ENCODE measurements around the gene GHR. TPM values are rescaled to one million over a fixed set of nuclear protein-coding genes. Genes with fewer than 3 reads are reported as not detected.

Gene GHR
- total RNA-seq (2014; rRNA removed; shearing (Covaris generic)): not detected in 2 replicates

DNA sequence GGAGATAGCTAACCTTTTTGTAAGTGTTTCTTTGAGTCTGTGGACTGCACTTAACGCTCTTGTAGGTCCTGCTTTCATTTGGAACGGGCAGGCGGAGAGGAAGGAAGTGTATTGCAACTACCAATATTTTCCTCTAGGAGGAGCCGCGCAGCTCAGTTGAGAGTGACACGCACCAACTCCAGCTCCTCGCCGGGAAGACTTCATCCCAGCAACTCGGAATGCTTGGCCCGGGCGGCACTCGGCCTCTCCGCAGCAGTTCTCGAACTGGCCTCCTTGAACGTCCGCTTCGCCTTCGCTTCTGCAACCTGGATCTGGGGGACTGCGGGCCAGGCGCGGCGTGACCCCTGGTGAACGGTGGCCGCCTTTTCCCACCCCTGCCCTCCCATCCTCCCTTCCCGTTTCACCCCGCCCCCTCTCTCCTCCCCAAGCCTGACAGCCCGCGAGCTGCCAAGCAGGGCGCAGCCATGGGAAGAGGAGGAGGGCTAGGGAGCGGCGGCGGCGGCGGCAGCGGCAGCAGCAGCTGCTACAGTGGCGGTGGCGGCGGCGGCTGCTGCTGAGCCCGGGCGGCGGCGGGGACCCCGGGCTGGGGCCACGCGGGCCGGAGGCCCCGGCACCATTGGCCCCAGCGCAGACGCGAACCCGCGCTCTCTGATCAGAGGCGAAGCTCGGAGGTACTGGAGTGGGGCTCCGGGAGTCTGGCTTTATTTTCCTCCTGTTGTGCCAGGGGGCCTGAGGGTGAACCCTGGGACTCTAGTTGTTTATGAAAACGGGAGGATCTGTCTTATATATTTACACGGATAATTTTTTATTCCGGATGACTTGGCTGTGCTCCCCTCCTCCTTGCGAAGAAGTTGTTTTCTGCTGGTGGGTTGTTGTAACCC, at the start of gene GHR:
Gene GHR (plus strand): TSS at position 155 of the 881 bp plus-strand sequence. CDS start 142,436 bp downstream, outside the sequence.
- peak; percentile 87 for DNase-seq (ENCODE audit: low spot score)

DNA sequence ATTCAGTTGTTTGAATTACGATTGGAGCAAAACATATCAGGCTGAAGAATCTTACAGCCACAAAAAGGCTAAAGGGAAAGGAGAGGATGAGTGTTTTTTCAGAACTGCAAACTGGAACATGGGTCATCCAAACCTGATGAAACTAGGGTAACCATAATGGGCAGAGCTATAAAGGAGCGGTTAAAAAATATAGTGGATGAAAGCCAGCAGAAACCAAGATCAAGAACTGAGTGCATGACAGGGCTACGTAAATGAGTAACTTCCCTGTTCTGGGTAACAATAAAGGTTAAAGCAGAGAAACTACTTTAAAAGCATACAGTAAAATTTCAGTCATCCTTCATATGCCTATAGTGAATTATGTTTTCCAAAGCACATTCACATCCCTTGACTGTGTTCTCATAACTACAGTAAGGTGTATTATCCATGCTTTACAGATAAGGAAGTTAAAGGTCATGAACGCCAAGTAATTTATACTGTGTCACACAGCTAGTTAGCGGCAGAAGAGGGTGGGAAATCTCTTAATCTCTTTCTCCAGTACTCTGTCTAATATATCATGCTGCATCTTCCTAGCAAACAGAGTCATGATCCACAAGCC, 48.5 kb upstream of the GHR start:
- DNase-seq (ENCODE audit: low spot score): no peak

DNA sequence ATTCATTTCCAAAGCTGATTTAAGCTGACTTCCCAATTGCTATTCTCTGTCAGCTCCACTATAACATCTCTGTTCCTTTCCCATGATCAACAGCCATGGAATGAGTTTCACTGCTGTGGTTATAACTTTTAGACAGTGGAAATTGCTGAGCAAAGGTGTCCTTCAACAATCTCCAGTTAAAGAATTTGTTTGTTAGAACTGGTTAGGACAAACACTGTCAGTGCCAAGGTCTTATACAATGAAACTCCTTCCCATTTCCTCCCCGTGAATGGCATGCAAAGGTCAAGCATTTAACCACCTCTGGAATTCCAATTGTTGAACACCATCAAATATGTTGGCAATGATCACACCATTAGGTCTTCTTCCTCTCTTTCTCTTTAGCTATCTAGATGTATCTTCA, 45.7 kb upstream of the GHR start:
- DNase-seq (ENCODE audit: low spot score): no peak

DNA sequence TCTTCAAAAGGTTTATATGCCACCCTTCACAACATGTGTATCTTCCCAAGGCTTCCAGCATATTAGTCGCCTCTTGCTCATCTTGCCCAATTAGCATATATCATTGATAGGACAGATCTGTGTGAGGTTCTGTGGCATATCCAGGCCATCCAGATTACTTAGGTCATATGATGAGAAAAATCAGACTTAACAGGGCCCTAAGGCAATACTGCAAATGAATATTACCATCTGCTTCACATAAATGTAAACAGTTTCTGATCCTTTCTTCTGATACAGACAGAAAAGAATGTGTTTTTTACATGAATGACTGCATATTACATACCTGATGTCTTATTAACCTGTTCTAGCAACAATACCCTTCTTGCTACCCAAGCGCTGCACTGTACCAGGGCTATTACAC, 41.3 kb upstream of the GHR start:
- DNase-seq (ENCODE audit: low spot score): no peak

DNA sequence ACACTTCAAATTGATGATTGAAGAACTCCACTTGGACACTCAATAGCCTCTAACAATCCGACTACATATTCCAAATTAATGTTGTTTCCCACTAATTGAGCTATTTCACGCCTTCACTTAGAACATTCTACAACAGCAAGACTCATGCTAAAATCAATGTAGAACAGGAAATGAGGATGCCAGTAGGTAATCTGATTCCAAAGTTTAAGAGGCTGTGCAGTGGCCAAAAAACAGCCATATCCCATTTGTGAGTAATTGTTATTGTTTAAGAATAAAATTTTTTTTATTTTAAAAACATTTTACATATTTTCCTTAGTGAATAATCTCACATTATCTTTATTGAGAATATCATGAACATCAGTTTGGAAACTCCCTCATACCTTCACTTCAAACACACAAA, 35.7 kb upstream of the GHR start:
- no peak for DNase-seq (ENCODE audit: low spot score)

DNA sequence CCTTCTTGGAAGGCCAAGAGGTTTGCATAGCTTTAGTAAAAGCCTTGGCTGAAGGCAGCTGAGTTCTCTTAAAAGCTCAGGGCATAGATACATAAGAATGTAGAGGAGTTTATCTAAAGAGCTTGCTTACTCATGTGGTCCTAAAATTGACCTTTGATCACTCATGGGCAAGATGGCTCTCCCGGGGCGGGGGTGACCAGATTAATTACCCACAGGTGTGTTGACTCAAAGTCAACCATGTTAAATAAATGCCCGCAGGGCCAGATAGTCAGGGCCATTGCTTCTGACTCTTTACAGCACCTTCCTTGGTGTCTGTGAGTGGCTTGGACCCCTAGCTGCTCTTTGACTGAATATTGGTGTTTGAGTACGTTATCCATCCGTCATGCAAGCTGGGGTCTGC, 33.1 kb upstream of the GHR start:
- DNase-seq (ENCODE audit: low spot score): no peak

DNA sequence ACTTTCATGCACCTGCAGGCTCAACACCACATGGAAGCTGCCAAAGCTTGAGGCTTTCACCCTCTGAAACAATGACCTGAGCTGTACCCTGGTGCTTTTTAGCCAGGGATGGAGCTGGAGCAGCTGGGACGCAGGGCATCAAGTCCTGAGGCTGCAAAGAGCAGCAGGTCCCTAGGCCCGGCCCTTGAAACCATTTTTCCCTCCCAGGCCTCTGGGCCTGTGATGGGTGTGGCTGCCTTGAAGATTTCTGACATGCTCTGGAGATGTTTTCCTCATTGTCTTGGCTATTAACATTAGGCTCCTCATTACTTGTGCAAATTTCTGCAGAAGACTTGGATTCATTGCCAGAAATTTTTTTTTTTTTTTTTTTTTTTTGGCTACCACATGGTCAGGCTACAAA, 30.3 kb upstream of the GHR start:
- DNase-seq (ENCODE audit: low spot score): no peak

DNA sequence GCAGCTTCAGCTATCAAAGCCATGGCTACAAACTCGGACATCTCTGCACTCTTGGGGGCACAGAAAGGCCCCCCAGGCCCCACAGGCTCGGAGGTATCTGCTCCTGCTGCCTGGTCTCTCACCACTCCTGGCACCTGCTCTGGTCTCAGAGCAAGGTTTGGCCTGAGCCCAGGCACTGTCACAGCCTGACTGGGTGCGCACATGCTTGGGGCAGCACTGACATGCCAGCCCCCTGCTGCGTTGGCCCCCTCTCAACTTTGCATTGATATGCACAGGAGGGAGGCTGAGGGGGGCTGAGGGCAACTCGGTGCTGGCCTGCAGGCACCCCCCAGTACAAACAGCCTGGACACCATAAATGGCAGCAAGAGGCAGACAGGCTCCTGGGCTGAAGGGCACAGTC, 27.1 kb upstream of the GHR start:
- DNase-seq (ENCODE audit: low spot score): no peak

DNA sequence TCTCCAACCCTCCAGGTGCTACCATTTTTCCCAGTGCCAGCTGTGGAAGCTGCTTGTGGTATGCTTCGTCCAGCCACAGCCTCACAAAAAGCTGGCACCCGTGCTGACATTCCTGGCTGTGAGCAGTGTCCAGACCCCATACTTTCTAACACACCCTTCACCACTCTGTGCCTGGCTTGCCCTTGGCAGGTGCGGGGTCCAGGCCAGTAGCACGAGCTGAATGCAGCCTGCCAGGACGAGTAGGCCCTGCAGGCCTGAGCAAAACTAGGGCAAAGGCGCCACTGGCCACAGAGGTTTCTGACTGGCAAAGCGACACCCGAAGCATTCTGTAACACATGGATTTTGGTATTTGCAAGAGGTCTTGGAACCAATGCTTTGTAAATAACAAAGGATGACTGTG, 26.0 kb upstream of the GHR start:
- no peak for DNase-seq (ENCODE audit: low spot score)

DNA sequence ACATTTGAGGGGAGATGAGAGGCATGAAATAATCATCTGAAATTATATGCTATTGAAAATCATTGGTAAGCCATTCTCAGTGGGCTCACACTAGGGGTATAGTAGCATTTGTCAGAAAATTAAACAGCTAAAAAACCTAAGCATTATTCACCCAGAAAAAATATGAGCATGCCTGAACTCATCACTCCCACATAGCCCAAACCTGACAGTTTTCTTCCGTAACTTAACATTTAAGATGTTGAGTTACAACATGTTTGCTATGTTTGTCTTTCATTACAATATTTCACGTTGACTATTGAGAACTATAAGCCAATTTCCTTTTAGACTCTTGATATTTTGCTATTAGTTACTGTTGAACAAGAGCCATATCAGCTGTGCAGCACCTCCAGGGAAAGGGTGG, 23.5 kb upstream of the GHR start:
- no peak for DNase-seq (ENCODE audit: low spot score)

DNA sequence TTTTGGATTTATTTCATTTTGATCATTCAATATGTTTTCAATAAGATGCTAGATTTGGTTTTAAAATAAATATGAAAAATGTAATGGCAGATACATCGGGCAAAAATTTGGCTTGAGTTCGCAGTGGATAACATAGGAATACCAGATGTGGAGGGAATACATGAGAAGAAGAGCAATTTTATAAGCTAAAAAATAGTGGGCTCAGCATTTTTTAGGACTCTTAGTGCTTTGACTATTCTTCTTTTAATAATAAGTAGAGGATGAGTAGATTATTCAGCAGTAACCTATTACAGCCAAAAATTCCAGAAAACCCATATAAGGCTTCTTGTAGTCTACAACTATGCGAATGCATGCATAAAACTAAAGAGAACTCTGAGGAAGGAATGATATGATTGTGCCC, 22.8 kb upstream of the GHR start:
- no peak for DNase-seq (ENCODE audit: low spot score)

DNA sequence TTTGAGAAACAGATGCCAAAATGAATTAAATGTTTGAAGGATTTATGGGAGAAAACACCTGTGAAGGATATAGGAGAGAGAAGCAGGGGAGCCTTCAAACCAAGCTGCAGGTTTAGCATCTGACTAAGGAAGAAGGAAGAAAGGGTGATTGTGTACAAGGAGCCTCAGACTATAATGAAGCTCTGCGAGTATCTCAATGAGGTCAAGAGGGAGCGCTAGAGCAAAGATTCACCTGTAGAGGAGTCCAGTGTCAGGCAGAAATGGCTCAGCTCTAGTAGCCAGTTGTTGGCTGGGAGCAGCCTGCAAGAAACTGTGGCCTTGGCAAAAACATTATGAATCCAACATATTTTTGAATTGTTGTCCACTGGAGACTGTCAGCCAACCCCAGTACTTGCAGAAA, 20.0 kb upstream of the GHR start:
- no peak for DNase-seq (ENCODE audit: low spot score)

DNA sequence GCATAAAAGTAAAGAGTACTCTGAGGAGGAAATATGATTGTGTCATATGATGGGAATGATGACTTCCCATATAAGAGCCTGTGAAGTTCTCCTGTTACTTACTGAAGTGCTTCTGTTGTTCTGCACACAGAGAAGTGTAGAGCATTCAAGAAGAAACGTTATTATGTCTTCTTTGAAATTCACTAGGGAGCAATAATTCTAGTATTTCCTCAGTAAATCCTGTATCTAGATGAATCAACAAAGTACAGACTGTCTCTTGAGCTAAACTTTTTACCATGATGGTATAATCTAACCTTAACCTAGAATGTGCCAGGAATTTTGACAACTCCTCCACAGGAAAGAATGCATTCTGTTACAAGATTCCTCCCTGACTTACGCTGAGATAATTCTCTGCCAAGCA, 18.9 kb upstream of the GHR start:
- DNase-seq (ENCODE audit: low spot score): no peak

DNA sequence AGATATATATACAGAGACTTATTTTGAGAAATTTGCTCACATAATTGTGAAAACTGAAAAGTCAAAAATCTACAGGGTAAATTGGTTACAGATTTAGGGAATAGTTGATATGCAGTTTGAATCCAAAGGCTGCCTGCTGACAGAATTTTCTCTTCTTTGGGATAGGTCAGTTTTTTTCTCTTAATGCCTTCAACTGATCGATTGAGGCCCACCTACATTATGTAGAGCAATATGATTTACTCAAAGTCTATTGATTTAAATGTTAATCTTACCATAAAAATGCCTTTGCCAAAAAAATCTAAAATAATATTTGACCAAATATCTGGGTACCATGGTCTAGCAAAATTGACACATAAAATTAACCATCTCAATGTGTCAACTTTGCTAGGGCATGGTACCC, 3.9 kb upstream of the GHR start:
- DNase-seq (ENCODE audit: low spot score): no peak

DNA sequence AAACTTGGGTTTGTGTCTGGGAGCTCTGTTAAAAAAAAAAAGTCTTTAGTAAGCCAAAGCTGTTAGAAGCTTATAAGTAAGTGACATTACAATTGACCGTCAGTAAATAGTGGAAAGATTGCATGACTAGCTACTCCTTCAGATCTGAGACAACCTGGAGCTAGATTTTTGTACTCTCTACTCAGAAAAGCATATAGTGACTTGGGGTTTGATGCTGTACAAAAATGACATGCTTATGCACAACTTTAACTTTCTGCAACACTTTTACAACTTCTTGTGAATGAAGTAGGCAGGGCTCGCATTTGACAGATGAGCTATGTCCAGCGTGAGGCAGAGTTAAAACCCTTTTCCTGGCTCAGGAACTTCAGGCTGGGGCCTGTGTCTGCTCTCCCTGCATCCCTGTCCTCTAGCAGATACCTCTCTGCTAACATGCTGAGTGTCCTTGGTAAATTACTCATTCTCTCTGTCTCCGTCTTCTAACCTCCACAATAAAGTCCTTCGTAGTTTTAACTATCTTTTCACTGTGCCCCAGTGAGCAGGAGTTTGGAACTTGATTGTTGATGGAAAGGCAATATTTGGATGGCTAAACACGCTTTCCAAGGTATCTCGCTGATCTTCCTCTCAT, 471 bp upstream of the GHR start:
- no peak for DNase-seq (ENCODE audit: low spot score)

DNA sequence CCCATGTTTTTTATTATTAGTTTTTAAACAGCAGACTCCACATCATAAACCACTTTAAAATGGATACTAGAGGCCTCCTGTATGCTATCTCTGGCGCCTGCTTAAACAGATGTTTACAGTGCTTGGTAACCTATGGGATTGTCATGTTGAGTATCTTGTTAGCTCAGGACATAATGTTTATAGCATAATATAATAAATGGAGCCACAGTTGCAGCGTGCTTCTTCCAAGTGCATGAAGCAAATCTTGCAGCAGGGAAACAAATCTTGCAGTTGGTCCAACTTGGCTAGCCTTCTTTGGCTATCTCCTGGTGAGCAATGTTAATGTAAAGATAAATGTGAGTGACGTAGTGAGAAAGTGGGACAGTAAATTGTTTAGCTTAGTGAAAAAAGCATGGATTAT, 2.8 kb downstream of the GHR start:
- DNase-seq (ENCODE audit: low spot score): no peak

DNA sequence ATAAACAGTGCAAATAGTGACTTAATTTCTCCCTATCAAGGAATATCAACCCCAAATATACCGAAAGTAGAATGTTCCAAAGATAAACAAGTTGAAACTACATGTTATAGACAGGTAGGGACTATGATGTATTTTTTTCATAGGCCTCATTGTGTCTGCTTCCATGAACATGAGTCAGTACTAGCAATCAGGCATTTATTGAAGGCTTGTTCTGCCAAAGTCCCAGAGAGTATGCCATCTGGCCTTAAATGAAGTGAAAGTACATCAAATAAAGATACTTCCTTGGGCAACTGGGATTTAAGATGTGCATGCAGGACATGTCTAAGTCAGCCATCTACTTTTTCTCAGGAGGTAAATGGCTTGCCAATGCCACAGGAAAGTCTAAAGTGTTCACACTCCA, 6.5 kb downstream of the GHR start:
- DNase-seq (ENCODE audit: low spot score): no peak

DNA sequence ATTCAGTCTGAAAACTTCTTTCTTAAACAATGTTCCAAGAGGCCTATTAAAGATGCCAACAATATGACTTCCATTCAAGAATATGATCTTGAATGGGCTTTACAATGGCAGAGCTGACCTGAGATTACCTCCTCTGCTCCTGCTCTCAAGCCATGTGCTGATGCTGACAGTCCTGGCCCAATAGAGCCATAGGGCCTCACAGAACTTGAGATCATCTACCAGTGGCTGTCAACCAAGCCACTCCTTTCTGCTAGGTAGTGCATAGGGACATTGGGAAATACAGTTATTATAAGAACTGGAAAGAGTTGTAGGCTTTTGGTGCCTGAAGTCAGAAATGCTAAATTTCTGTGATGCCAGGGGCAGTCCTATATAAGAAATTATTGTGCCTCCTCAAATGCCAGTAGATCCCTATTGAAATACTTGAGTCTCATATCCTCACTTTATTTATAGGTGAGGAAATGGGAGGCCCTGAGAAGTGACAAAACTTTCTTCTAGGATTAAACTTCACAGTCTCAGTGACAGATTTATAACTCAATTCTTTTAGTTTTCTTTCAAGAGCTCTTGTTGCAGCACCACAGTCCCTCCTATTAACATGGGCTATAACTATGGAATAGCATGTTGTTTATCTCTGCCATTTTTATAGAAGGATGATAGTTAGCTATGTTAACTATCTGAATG, 10.9 kb downstream of the GHR start:
- DNase-seq (ENCODE audit: low spot score): no peak

DNA sequence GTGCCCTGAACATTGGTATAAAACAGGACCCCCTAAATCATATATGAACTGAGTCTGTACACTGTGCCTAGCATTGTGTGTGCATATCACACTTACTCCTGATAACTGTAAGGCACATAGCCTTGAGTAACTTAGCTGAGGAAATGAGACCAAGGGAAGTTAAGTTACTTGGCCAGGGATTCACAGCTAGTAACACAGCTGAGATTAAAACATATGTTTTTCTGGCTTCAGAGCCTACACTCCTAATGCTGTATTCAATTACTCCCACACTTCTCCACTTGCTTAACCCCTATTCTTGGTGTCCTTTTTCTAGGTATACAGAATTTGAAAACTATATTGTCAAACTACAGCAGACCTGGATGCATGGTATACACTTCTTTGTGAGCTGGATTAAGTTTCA, 12.8 kb downstream of the GHR start:
- no peak for DNase-seq (ENCODE audit: low spot score)

DNA sequence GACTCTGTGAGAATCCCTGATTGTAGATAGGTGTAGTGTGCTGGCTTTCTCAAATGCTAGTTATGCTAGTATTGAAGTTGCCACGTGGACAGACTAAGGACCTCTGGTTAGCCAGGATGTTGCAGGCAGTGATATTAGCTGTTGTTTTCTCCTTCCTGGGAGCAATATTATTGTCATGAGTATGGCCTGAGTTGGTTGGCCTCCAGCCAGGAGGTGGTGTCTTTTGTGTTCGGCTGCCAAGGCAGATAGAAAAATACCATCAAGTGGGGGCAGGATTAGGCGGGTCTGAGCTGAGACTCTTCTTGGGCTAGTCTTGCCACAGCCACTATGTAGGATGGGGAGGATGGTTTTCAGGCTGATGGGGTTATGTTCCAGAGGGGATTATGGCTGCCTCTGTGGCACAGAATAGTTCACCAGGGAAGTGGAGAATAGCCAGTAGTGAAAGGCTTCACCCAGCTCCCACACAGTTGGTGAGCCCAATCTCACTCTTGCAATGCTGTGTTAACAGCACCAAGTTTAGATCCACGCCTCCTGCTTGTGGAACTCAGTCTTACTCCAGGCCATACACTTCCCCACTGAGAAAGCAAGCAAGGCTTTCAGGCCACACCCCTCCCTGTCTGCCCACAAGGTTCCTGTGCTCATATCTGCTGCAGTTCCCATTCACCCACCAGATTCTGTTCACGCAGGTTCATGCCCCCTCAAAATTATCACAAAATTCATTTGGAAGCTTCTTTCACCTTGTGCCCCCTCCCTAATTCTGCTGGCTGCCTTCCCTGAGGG, 31.2 kb downstream of the GHR start:
- DNase-seq (ENCODE audit: low spot score): no peak

DNA sequence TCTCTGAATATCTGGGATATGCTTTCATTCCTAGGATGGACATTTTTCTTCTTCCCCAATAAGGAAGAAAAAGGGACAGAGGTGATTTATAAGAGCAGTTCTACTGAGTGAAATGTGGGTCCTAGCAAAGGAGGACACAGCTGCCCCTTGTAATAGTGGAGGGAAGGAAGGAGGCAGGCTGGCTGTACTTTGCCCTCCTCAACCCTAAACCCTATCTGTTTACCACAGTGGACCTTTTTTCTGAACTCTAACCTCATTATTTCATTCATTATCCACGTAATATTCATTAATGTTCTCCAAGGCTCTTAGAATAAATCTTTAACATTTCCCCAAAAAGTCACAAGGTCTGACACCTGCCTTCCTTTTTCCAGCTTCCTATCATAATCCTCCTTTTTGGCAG, 37.8 kb downstream of the GHR start:
- no peak for DNase-seq (ENCODE audit: low spot score)

DNA sequence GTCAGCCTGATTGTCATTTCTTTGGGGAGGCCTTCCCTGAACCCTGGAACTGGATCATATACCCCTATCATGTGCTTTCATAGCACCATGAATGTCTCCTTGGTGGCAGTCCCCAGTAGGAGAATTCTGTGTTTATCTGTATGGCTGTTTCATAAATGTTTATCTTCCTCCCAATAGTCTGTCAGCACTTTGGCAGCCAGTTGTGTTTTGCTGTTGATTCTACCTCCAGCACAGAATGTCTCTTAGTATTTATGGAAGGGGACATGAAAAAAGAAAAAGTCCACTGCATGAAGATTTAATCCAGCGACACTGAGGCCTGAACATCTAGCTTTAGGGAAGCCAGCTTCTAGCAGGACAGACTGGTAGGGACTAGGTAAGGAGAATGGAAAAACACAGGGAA, 38.3 kb downstream of the GHR start:
- DNase-seq (ENCODE audit: low spot score): no peak
